Muscle of leg (tissue), 11 donors: Measurements from ENCODE around the gene OR6N1. TPM values are rescaled to one million over a fixed set of nuclear protein-coding genes. Genes with fewer than 3 reads are reported as not detected.

Experiments
- DNase-seq: peaks from one replicate; pipeline ENCODE4 v3.0.0; 2013
- H3K27ac ChIP-seq: one replicate; pipeline ENCODE4 v1.5.1; 2013; ENCODE audit warnings: mild to moderate bottlenecking, low read length, control low read depth
- H3K27me3 ChIP-seq: one replicate; pipeline ENCODE4 v1.6.1; 2013; ENCODE audit warnings: low read length; ENCODE audit not compliant: control insufficient read depth, insufficient read depth
- H3K36me3 ChIP-seq: one replicate; pipeline ENCODE4 v1.6.1; 2013; ENCODE audit warnings: low read length; ENCODE audit not compliant: control insufficient read depth, insufficient read depth
- H3K4me1 ChIP-seq: one replicate; pipeline ENCODE4 v1.6.1; 2013; ENCODE audit warnings: low read length; ENCODE audit not compliant: control insufficient read depth, insufficient read depth
- H3K4me3 ChIP-seq: one replicate; pipeline ENCODE4 v1.5.1; 2013; ENCODE audit warnings: low read length, control low read depth
- H3K9me3 ChIP-seq: replicated peaks from 2 replicates; pipeline ENCODE4 v1.6.1; 2013; ENCODE audit warnings: low read depth, low read length; ENCODE audit not compliant: control insufficient read depth
- WGBS: methylation state at CpG from one replicate; pipeline ENCODE4 v1.1.5; 2013; ENCODE audit warnings: missing lambda C conversion rate; ENCODE audit not compliant: insufficient coverage; 5-methylcytosine and 5-hydroxymethylcytosine counted together
- polyA plus RNA-seq, 8 donors: library from polyadenylated mRNA; unstranded; fragments of 120-200 nt; gene quantifications; one replicate each; pipeline versions ENCODE4 v1.2.1 to v1.2.3, GENCODE V29; 2013; ENCODE audit warnings: inconsistent platforms in 1 of 8, low replicate concordance in 1 of 8; ENCODE audit not compliant: insufficient read length in 8 of 8, insufficient read depth in 1 of 8
- total RNA-seq: library from RNA; stranded (reverse); fragments of 120-200 nt; gene quantifications from one replicate; pipeline ENCODE4 v1.2.4, GENCODE V29; 2013

OR6N1 gene
- total and polyA plus RNA-seq, 9 donors: not detected

- H3K27me3 ChIP-seq: no peaks in the 10 kb centered on the region
- H3K4me3 ChIP-seq: no peak overlapping the region
- no peak overlapping the region for H3K27ac ChIP-seq
- no peaks in the 10 kb centered on the region for H3K36me3 ChIP-seq
- H3K4me1 ChIP-seq: no peaks in the 10 kb centered on the region
- H3K9me3 ChIP-seq: no peaks in the 10 kb centered on the region
- peak; percentile 70 for DNase-seq
- 80% methylated on average over 1 of the region's 5 CpGs for WGBS
Measured at GRCh38 chr1:158809862-158810261, 37.9 kb upstream of the OR6N1 start.

DNA sequence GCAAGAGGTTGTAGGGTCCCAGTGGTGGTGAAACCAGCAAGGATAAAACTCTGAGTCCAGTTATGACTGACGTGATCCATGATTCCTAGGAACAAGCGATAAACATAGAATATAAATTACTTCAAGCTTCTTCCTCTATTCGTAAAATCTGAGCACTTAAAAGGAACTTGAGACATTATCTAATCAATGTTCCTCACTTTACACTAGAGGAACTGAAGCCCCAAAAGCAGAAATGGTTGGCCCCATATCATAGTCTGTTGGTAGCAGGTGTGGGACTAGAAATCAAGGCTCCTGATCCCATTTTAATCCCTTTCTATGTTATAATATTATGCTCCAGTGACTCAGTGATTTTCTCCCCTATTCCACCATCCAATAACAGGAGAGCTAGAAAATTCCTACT lies 37.3 kb upstream of the OR6N1 start:
- H3K27me3 ChIP-seq: no peaks in the 10 kb centered on the region
- H3K4me3 ChIP-seq: no peak overlapping the region
- peak; percentile 14 for DNase-seq
- no CpG with 5 or more reads among the region's 3 CpGs for WGBS
- no peaks in the 10 kb centered on the region for H3K9me3 ChIP-seq
- H3K27ac ChIP-seq: no peak overlapping the region
- H3K36me3 ChIP-seq: no peaks in the 10 kb centered on the region
- H3K4me1 ChIP-seq: no peaks in the 10 kb centered on the region

GRCh38 chr1:158806916-158807536 lies 35.0 kb upstream of the OR6N1 start:
- no peaks in the 10 kb centered on the region for H3K4me1 ChIP-seq
- no peaks in the 10 kb centered on the region for H3K9me3 ChIP-seq
- no peaks in the 10 kb centered on the region for H3K27me3 ChIP-seq
- WGBS: no CpG with 5 or more reads among the region's 6 CpGs
- H3K36me3 ChIP-seq: no peaks in the 10 kb centered on the region
- H3K27ac ChIP-seq: no peak overlapping the region
- H3K4me3 ChIP-seq: no peak overlapping the region
- DNase-seq: no peak

- no peak overlapping the region for H3K4me3 ChIP-seq
- H3K4me1 ChIP-seq: no peaks in the 10 kb centered on the region
- no peaks in the 10 kb centered on the region for H3K36me3 ChIP-seq
- no CpG with 5 or more reads among the region's 1 CpG for WGBS
- H3K27ac ChIP-seq: no peak overlapping the region
- no peaks in the 10 kb centered on the region for H3K27me3 ChIP-seq
- DNase-seq: no peak
- no peaks in the 10 kb centered on the region for H3K9me3 ChIP-seq
Measured at GRCh38 chr1:158803678-158804077, 31.7 kb upstream of the OR6N1 start.

DNA sequence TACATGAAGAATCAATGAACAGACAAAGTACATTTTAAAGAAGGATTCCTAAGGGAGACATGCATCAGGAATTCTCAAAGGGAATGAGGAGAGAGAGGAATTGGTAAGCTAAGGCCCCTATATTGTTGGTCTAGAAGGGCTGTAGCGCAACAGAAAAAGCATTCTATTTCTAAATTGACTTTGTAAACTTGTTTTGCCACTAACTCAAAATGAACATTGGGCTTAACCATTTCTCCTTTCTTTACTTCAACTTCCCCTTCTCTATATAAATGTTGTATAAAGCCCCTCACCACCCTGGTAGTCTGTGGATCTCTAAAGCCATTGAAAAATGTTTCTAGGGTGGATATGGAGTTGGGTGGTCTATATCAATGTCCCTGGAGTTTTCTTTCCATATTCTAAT lies 29.4 kb upstream of the OR6N1 start:
- Histone ChIP-seq H3K27ac (no peak overlapping the region), H3K4me3 (no peak overlapping the region)
- no CpG with 5 or more reads among the region's 1 CpG for WGBS

DNA sequence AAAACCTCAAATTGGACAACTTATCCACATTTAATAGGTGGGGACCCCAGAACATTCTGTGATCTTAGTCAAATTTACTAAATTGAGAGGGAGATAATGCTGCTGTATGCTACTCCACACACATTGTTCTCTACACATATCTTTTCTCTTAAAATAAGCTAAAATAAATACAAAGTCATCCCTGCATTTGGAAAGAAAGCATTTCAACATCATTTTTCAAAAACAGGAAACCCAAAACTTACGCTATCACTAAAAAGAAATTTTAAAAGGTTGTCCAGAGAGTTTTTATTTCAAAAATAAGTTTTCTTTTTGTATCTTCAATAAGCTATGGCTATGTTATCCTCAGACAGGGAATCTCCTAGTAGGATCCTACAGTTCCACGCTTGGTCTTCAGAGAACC lies 28.5 kb upstream of the OR6N1 start:
- no CpG with 5 or more reads among the region's 2 CpGs for WGBS
- no peak for DNase-seq
- Histone ChIP-seq H3K4me1 (no peaks in the 10 kb centered on the region), H3K4me3 (no peak overlapping the region), H3K27ac (no peak overlapping the region), H3K9me3 (no peaks in the 10 kb centered on the region), H3K36me3 (no peaks in the 10 kb centered on the region), H3K27me3 (no peaks in the 10 kb centered on the region)

More for the DNA sequence above, 29.4 kb upstream of the OR6N1 start:
- H3K4me1 ChIP-seq: no peaks in the 10 kb centered on the region
- no peaks in the 10 kb centered on the region for H3K9me3 ChIP-seq
- no peak for DNase-seq
- H3K27me3 ChIP-seq: no peaks in the 10 kb centered on the region
- no peaks in the 10 kb centered on the region for H3K36me3 ChIP-seq

GRCh38 chr1:158799689-158800088 lies 27.7 kb upstream of the OR6N1 start:
- no peak for DNase-seq
- H3K9me3 ChIP-seq: no peaks in the 10 kb centered on the region
- no peak overlapping the region for H3K4me3 ChIP-seq
- no peaks in the 10 kb centered on the region for H3K4me1 ChIP-seq
- H3K27ac ChIP-seq: no peak overlapping the region
- no peaks in the 10 kb centered on the region for H3K36me3 ChIP-seq
- no peaks in the 10 kb centered on the region for H3K27me3 ChIP-seq
- WGBS: 79% methylated on average over 2 of the region's 4 CpGs

DNA sequence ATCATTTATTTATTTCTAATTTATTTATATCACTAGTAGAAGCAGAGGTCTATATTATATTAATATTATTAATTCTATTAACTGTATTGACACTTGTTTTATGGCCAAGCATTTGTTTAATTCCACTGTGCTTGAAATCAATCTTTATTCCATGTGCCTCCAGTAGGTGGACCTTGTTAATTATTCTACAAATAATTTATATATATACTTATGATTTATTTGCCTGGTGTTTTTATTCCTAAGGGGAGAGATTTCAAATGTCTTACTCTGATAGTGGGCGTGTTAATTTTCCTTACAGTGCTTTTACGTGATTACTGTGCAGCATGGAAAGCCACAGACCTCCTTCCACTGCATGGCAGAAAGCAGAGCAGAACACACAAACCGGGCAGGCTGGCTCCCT lies 26.5 kb upstream of the OR6N1 start:
- no peaks in the 10 kb centered on the region for H3K27me3 ChIP-seq
- H3K4me1 ChIP-seq: no peaks in the 10 kb centered on the region
- no peaks in the 10 kb centered on the region for H3K9me3 ChIP-seq
- no peak overlapping the region for H3K4me3 ChIP-seq
- 81% methylated on average over 2 of the region's 3 CpGs for WGBS
- DNase-seq: no peak
- H3K36me3 ChIP-seq: no peaks in the 10 kb centered on the region
- no peak overlapping the region for H3K27ac ChIP-seq

- Histone ChIP-seq H3K27ac (no peak overlapping the region), H3K4me3 (no peak overlapping the region), H3K27me3 (no peaks in the 10 kb centered on the region), H3K4me1 (no peaks in the 10 kb centered on the region), H3K9me3 (no peaks in the 10 kb centered on the region), H3K36me3 (no peaks in the 10 kb centered on the region)
- DNase-seq: no peak
- 67% methylated on average over 1 of the region's 6 CpGs for WGBS
Measured at GRCh38 chr1:158794247-158794646, 22.3 kb upstream of the OR6N1 start.

DNA sequence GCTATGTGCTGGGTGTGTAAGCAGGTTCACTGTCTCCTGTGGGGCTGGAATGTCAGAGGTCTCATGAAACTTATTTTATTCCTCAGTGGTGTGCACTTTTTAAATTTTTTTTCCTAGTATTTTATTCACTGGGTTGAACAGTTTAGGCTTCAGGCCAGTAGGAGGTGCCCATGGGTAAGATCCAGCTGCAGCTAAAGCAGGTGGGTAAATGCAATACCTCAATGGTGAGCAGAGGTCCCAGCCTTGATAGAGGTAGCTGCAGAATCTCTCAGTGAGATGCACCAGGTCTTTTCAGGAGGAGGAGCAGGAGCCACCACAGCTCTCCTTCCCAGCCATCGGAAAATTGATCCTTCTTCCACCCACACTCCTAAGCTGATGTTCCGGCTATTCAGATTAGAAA lies 21.6 kb upstream of the OR6N1 start:
- WGBS: no CpG with 5 or more reads among the region's 2 CpGs
- no peaks in the 10 kb centered on the region for H3K9me3 ChIP-seq
- no peaks in the 10 kb centered on the region for H3K36me3 ChIP-seq
- no peak overlapping the region for H3K27ac ChIP-seq
- H3K4me3 ChIP-seq: no peak overlapping the region
- no peaks in the 10 kb centered on the region for H3K4me1 ChIP-seq
- no peak for DNase-seq
- H3K27me3 ChIP-seq: no peaks in the 10 kb centered on the region

GRCh38 chr1:158781104-158781503 lies 9.1 kb upstream of the OR6N1 start, which contains the start of gene OR6N2:
OR6N2 (minus strand) TSS chr1:158781204; CDS start chr1:158777635, 3,569 bp downstream.
- no peaks in the 10 kb centered on the region for H3K36me3 ChIP-seq
- DNase-seq: no peak
- H3K9me3 ChIP-seq: no peaks in the 10 kb centered on the region
- H3K27me3 ChIP-seq: no peaks in the 10 kb centered on the region
- no peak within 1 kb of the TSS for H3K4me3 ChIP-seq
- H3K4me1 ChIP-seq: no peaks in the 10 kb centered on the region
- no peak within 1 kb of the TSS for H3K27ac ChIP-seq
